Astrocyte of the cerebellum (primary cell): Measurements from ENCODE around the gene ARHGAP42.

ENCODE experiments used
- DNase-seq: peaks from one replicate; pipeline ENCODE4 v3.0.0-alpha.2; 2011; ENCODE audit warnings: low read depth
- H3K4me3 ChIP-seq: 2 replicates; pipeline ENCODE4 v1.5.1; 2011; ENCODE audit warnings: mild to moderate bottlenecking, low read depth, low read length, moderate library complexity
- in situ Hi-C: cut with HindIII; loops from 2 replicates; pipeline ENCODE4 v1.10.0; 2017; ENCODE audit warnings: low sequenced_read_pairs
- TF ChIP-seq, protein P1 (sequence below): IDR thresholded peaks from 2 replicates; pipeline ENCODE4 v1.5.1; 2012; ENCODE audit warnings: low read length, low read depth, moderate library complexity, mild to moderate bottlenecking; ENCODE audit errors: missing control alignments

Gene ARHGAP42

DNA sequence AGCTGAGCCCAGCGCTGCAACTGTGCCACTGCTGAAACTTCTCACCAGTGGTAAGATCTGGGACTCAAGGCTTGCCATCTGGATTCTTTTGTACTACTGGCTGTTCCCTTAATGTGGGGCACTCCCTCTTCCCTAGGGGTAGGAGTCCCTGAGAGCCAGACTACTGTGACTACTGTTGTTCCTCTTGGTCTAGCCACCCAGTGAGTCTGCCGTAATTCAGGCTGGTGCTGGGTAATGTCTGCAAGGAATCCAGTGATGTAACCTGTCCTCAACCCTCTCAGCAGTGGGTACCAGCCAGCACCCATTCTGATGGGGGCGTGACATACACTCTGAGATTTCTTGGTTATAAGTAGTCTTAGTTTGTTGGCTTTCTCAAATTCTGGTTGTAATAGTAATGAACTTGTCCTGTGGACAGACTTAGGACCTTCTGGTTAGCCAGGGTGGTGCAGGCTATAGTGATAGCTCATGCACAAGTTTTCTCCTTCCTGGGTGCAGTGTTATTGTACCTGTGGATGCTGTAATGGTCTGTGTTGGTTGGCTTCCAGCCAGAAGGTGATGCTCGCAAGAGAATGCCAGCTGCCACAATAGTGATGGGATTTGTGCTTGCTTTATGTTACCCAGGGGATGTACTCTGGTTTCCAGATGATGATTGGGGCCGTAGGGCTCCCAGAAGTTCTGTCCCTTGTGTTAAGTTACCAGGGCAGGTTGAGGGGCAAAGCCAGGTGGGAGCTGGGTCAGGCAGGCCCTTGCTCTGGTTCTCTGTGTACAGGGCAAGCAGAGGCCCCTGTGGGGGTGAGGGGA is 65.5 kb downstream of the ARHGAP42 start:
- TF ChIP-seq, protein P1, sequence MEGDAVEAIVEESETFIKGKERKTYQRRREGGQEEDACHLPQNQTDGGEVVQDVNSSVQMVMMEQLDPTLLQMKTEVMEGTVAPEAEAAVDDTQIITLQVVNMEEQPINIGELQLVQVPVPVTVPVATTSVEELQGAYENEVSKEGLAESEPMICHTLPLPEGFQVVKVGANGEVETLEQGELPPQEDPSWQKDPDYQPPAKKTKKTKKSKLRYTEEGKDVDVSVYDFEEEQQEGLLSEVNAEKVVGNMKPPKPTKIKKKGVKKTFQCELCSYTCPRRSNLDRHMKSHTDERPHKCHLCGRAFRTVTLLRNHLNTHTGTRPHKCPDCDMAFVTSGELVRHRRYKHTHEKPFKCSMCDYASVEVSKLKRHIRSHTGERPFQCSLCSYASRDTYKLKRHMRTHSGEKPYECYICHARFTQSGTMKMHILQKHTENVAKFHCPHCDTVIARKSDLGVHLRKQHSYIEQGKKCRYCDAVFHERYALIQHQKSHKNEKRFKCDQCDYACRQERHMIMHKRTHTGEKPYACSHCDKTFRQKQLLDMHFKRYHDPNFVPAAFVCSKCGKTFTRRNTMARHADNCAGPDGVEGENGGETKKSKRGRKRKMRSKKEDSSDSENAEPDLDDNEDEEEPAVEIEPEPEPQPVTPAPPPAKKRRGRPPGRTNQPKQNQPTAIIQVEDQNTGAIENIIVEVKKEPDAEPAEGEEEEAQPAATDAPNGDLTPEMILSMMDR, result no peak
- H3K4me3 ChIP-seq, result no peak overlapping the region
- DNase-seq, result no peak
- in situ Hi-C loops, result no loop called here

DNA sequence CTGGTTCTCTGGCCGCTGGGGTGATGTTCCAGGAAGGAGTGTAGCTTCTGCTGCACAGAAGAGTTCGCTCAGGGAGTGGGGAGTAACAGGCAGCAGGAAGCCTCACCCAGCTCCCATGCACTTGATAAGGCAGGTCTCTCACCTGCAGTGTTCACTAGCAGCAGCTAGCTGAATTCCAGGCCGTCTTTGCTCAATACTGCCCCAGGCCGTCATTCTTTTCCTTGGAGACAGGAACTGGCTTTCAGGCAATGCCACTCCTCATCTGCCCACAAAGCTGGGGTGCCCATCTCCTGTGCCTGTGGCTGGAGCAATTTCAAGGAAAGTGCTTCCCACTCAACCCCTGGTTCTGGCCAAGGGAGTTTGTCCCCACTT is 66.1 kb downstream of the ARHGAP42 start:
- TF ChIP-seq, protein P1, result no peak
- no peak overlapping the region for H3K4me3 ChIP-seq
- in situ Hi-C loops, result no loop called here
- DNase-seq, result no peak

- in situ Hi-C loops, result no loop called here
- DNase-seq, result no peak
- H3K4me3 ChIP-seq, result no peak overlapping the region
- TF ChIP-seq, protein P1, result no peak
Measured at GRCh38 chr11:100753571-100753970, 66.5 kb downstream of the ARHGAP42 start.

- DNase-seq, result peak; percentile 31
- H3K4me3 ChIP-seq, result no peak overlapping the region
- TF ChIP-seq, protein P1, result no peak
- in situ Hi-C loops, result no loop called here
Measured at GRCh38 chr11:100756559-100756958, 69.5 kb downstream of the ARHGAP42 start.

- TF ChIP-seq, protein P1, result no peak
- in situ Hi-C loops, result no loop called here
- no peak for DNase-seq
- H3K4me3 ChIP-seq, result no peak overlapping the region
Measured at GRCh38 chr11:100757646-100758045, 70.6 kb downstream of the ARHGAP42 start.

GRCh38 chr11:100759106-100759505 is 72.0 kb downstream of the ARHGAP42 start:
- DNase-seq, result no peak
- in situ Hi-C loops, result no loop called here
- TF ChIP-seq, protein P1, result no peak
- H3K4me3 ChIP-seq, result no peak overlapping the region
